ENCODE measurements around the gene USP20. TPM values are rescaled to one million over a fixed set of nuclear protein-coding genes. Genes with fewer than 3 reads are reported as not detected.

USP20 gene
- total RNA-seq, 1 experiment from 2014 or later: 14.4 TPM

DNA sequence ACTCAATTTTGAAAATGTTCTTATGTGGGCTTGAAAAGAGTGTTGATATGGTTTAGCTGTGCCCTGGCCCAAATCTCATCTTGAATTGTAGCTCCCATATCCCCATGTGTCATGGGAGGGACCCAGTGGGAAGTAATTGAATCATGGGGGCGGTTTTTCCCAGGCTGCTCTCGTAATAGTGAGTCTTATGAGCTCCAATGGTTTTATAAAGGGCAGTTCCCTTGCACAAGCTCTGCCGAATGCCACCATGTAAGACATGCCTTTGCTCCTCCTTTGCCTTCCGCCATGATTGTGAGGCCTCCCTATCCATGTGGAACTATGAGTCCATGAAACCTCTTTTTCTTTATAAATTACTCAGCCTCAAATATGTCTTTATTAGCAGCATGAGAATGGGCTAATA is 71.0 kb downstream of the USP20 start:
- Histone ChIP-seq H3K4me3 (ENCODE audit: low read depth in 2 of 2, low read length in 2 of 2) (no peak overlapping the region), H3K4me1 (ENCODE audit: control insufficient read depth, insufficient read depth, low read length) (no peaks in the 10 kb centered on the region), H3K36me3 (ENCODE audit: control insufficient read depth, insufficient read depth, low read length) (no peaks in the 10 kb centered on the region), H3K27me3 (ENCODE audit: control insufficient read depth, insufficient read depth, low read length) (no peaks in the 10 kb centered on the region), H3K27ac (ENCODE audit: low read length) (no peak overlapping the region), H3K9me3 (ENCODE audit: control insufficient read depth, insufficient read depth, low read depth, low read length) (no peaks in the 10 kb centered on the region)
- TF ChIP-seq TCF7L2 (IDR thresholded peaks at IDR 0.05; ENCODE audit: low read depth, low read length) (no peak), REST (IDR thresholded peaks at IDR 0.05; ENCODE audit: insufficient read depth in 1 of 2, low read depth in 2 of 2, low read length in 1 of 2) (no peak), CTCF (IDR thresholded peaks at IDR 0.05) (no peak), POLR2AphosphoS5 (IDR thresholded peaks at IDR 0.05; ENCODE audit: low read depth, low read length) (no peak)
- DNase-seq (ENCODE audit: low read depth, low spot score) (no peak), ATAC-seq (no peak)
- no TSS peak for BruUV-seq (replicated peaks)
- POLR2A ChIA-PET: interaction anchor here (0.5 kb wide), 1 partner anchor 98 kb away, joined by 7 read pairs; no protein-coding TSS in a partner anchor
- intact Hi-C loops (cut with micrococcal nuclease; ENCODE audit: unreplicated experiment): no loop called here
- in situ Hi-C loops (cut with HindIII; ENCODE audit: low pct_unique_long_range_greater_than_20kb, low sequenced_read_pairs): no loop called here
- CTCF ChIA-PET: no interaction called here

GRCh38 chr9:129907201-129907600 is 71.9 kb downstream of the USP20 start:
- H3K9me3 ChIP-seq (ENCODE audit: control insufficient read depth, insufficient read depth, low read depth, low read length): no peaks in the 10 kb centered on the region
- TF ChIP-seq SIN3A (IDR thresholded peaks at IDR 0.05; ENCODE audit: borderline replicate concordance, insufficient read depth, low read depth, low read length) (no peak), TCF7L2 (IDR thresholded peaks at IDR 0.05; ENCODE audit: low read depth, low read length) (no peak), POLR2AphosphoS5 (IDR thresholded peaks at IDR 0.05; ENCODE audit: low read depth, low read length) (no peak), REST (IDR thresholded peaks at IDR 0.05; ENCODE audit: insufficient read depth in 1 of 2, low read depth in 2 of 2, low read length in 1 of 2) (no peak), CTCF (IDR thresholded peaks at IDR 0.05) (no peak)
- CTCF ChIA-PET: no interaction called here
- in situ Hi-C loops (cut with HindIII; ENCODE audit: low pct_unique_long_range_greater_than_20kb, low sequenced_read_pairs): no loop called here
- H3K4me1 ChIP-seq (ENCODE audit: control insufficient read depth, insufficient read depth, low read length): no peaks in the 10 kb centered on the region
- POLR2A ChIA-PET: interaction anchor here (0.6 kb wide), 1 partner anchor 218 kb away, joined by 3 read pairs; no protein-coding TSS in a partner anchor
- H3K4me3 ChIP-seq (ENCODE audit: low read depth in 2 of 2, low read length in 2 of 2): no peak overlapping the region
- H3K27me3 ChIP-seq (ENCODE audit: control insufficient read depth, insufficient read depth, low read length): no peaks in the 10 kb centered on the region
- intact Hi-C loops (cut with micrococcal nuclease; ENCODE audit: unreplicated experiment): no loop called here
- no TSS peak for BruUV-seq (replicated peaks)
- no peaks in the 10 kb centered on the region for H3K36me3 ChIP-seq (ENCODE audit: control insufficient read depth, insufficient read depth, low read length)
- no peak for ATAC-seq
- no peak for DNase-seq (ENCODE audit: low read depth, low spot score)
- H3K27ac ChIP-seq (ENCODE audit: low read length): no peak overlapping the region
